Mesenchymal stem cell (in vitro differentiated cells and primary cell): ENCODE results near the gene PLXDC2.

Source experiments
- DNase-seq: peaks from one replicate; pipeline ENCODE4 v3.0.0-alpha.2; 2013
- H2AFZ ChIP-seq: one replicate; pipeline ENCODE4 v1.6.1; 2013; ENCODE audit warnings: low read depth, mild to moderate bottlenecking, control low read depth, inconsistent platforms, low read length, moderate library complexity
- H2AK5ac ChIP-seq: 2 replicates; pipeline ENCODE4 v1.6.1; 2013; ENCODE audit warnings: low read length, moderate library complexity, mild to moderate bottlenecking, inconsistent platforms; ENCODE audit not compliant: severe bottlenecking
- H2BK120ac ChIP-seq: one replicate; pipeline ENCODE4 v1.6.1; 2013; ENCODE audit warnings: low read depth, mild to moderate bottlenecking, inconsistent platforms, low read length, moderate library complexity
- H2BK12ac ChIP-seq, 2 experiments: one replicate each; pipeline ENCODE4 v1.6.1; 2013; ENCODE audit warnings: inconsistent platforms in 2 of 2, low read length in 2 of 2, mild to moderate bottlenecking in 2 of 2, moderate library complexity in 2 of 2, control low read depth in 1 of 2
- H2BK15ac ChIP-seq: one replicate; pipeline ENCODE4 v1.6.1; 2013; ENCODE audit warnings: mild to moderate bottlenecking, low read depth, inconsistent platforms; ENCODE audit not compliant: poor library complexity, severe bottlenecking
- H2BK5ac ChIP-seq: 2 replicates; pipeline ENCODE4 v1.6.1; 2013; ENCODE audit warnings: low read depth, mild to moderate bottlenecking, low read length, control low read depth, inconsistent platforms; ENCODE audit not compliant: poor library complexity, severe bottlenecking
- H3K14ac ChIP-seq, 2 experiments: one replicate each; pipeline ENCODE4 v1.6.1; 2013; ENCODE audit warnings: inconsistent platforms in 2 of 2, low read length in 2 of 2, control low read depth in 1 of 2, mild to moderate bottlenecking in 1 of 2, moderate library complexity in 1 of 2
- H3K18ac ChIP-seq, 2 experiments: one replicate each; pipeline ENCODE4 v1.6.1; 2013; ENCODE audit warnings: inconsistent platforms in 2 of 2, low read length in 2 of 2, control low read depth in 1 of 2, low read depth in 1 of 2, mild to moderate bottlenecking in 1 of 2
- H3K23ac ChIP-seq, 2 experiments: one replicate each; pipeline ENCODE4 v1.6.1; 2013; ENCODE audit warnings: inconsistent platforms in 2 of 2, low read length in 2 of 2, mild to moderate bottlenecking in 2 of 2, moderate library complexity in 2 of 2, control low read depth in 1 of 2
- H3K27ac ChIP-seq: 2 replicates; pipeline ENCODE4 v1.5.1; 2013; ENCODE audit warnings: mild to moderate bottlenecking, moderate library complexity, low read length, control low read depth, inconsistent platforms; ENCODE audit not compliant: poor library complexity, severe bottlenecking
- H3K27me3 ChIP-seq, 2 experiments: 2 replicates each; pipeline versions ENCODE4 v1.6.1 to v1.7.0; 2013; ENCODE audit warnings: low read length in 2 of 2, mild to moderate bottlenecking in 2 of 2, moderate library complexity in 2 of 2, control low read depth in 1 of 2, inconsistent platforms in 1 of 2; ENCODE audit not compliant: control insufficient read depth in 1 of 2, insufficient read depth in 1 of 2
- H3K36me3 ChIP-seq, 2 experiments: 2 replicates each; pipeline versions ENCODE4 v1.6.1 to v1.7.0; 2013; ENCODE audit warnings: low read length in 2 of 2, control low read depth in 1 of 2, inconsistent platforms in 1 of 2, low read depth in 1 of 2, mild to moderate bottlenecking in 1 of 2; ENCODE audit not compliant: insufficient read depth in 2 of 2, control insufficient read depth in 1 of 2
- H3K4ac ChIP-seq, 2 experiments: one replicate each; pipeline ENCODE4 v1.6.1; 2013; ENCODE audit warnings: inconsistent platforms in 2 of 2, low read length in 2 of 2, mild to moderate bottlenecking in 2 of 2, moderate library complexity in 2 of 2, control low read depth in 1 of 2, low read depth in 1 of 2
- H3K4me1 ChIP-seq: 2 replicates; pipeline ENCODE4 v1.6.1; 2013; ENCODE audit warnings: low read depth, low read length, control low read depth; ENCODE audit not compliant: control insufficient read depth, insufficient read depth
- H3K4me2 ChIP-seq: 2 replicates; pipeline ENCODE4 v1.6.1; 2013; ENCODE audit warnings: low read length, mild to moderate bottlenecking, inconsistent platforms; ENCODE audit not compliant: poor library complexity, severe bottlenecking
- H3K4me3 ChIP-seq, 2 experiments: 2 replicates each; pipeline versions ENCODE4 v1.5.1 to v1.7.0; 2013; ENCODE audit warnings: low read length in 2 of 2, mild to moderate bottlenecking in 2 of 2, control low read depth in 1 of 2, low read depth in 1 of 2; ENCODE audit not compliant: insufficient read depth in 1 of 2
- H3K79me1 ChIP-seq: replicated peaks from 2 replicates; pipeline ENCODE4 v1.6.1; 2013; ENCODE audit warnings: mild to moderate bottlenecking, control low read depth, low read length, inconsistent platforms; ENCODE audit not compliant: poor library complexity, severe bottlenecking
- H3K9ac ChIP-seq: 2 replicates; pipeline ENCODE4 v1.7.0; 2013; ENCODE audit warnings: mild to moderate bottlenecking, low read length, moderate library complexity
- H3K9me3 ChIP-seq: 2 replicates; pipeline ENCODE4 v1.7.0; 2013; ENCODE audit warnings: mild to moderate bottlenecking, low read length; ENCODE audit not compliant: control insufficient read depth
- H4K8ac ChIP-seq: one replicate; pipeline ENCODE4 v1.6.1; 2013; ENCODE audit warnings: inconsistent platforms, mild to moderate bottlenecking, low read length, moderate library complexity
- H4K91ac ChIP-seq: one replicate; pipeline ENCODE4 v1.6.1; 2013; ENCODE audit warnings: mild to moderate bottlenecking, low read length, inconsistent platforms
- WGBS: methylation state at CpG from one replicate; pipeline ENCODE4 v1.1.7; 2013; ENCODE audit warnings: mixed read lengths; 5-methylcytosine and 5-hydroxymethylcytosine counted together

Gene PLXDC2

GRCh38 chr10:20128811-20129210 is 312.6 kb downstream of the PLXDC2 start:
- Histone ChIP-seq H3K14ac (no peak overlapping the region), H3K4me2 (no peak overlapping the region), H3K36me3 (no peaks in the 10 kb centered on the region), H3K4me3 (no peak overlapping the region), H3K79me1 (no peaks in the 10 kb centered on the region), H2AK5ac (no peak overlapping the region), H4K8ac (no peak overlapping the region), H3K18ac (no peak overlapping the region), H3K9me3 (peaks cover 10% of the 10 kb centered on the region), H2BK120ac (no peak overlapping the region), H2BK5ac (no peak overlapping the region), H4K91ac (no peak overlapping the region), H3K4ac (no peak overlapping the region), H2AFZ (no peak overlapping the region), H3K4me1 (no peaks in the 10 kb centered on the region), H2BK12ac (no peak overlapping the region), H3K23ac (no peak overlapping the region), H3K9ac (no peak overlapping the region), H3K27ac (no peak overlapping the region), H3K27me3 (no peaks in the 10 kb centered on the region), H2BK15ac (no peak overlapping the region)
- 97% methylated on average over 2 of the region's 2 CpGs for WGBS
- no peak for DNase-seq

GRCh38 chr10:20132816-20133215 is 316.6 kb downstream of the PLXDC2 start:
- H3K36me3 ChIP-seq: no peaks in the 10 kb centered on the region
- no peak overlapping the region for H2AFZ ChIP-seq
- H4K91ac ChIP-seq: no peak overlapping the region
- no peak overlapping the region for H2BK15ac ChIP-seq
- H3K79me1 ChIP-seq: peaks cover 1% of the 10 kb centered on the region
- H3K27me3 ChIP-seq: no peaks in the 10 kb centered on the region
- H4K8ac ChIP-seq: no peak overlapping the region
- no peak overlapping the region for H3K4ac ChIP-seq
- no peak overlapping the region for H3K18ac ChIP-seq
- H3K4me3 ChIP-seq: no peak overlapping the region
- H2AK5ac ChIP-seq: no peak overlapping the region
- no peak overlapping the region for H2BK120ac ChIP-seq
- H2BK5ac ChIP-seq: no peak overlapping the region
- no peaks in the 10 kb centered on the region for H3K4me1 ChIP-seq
- no peak overlapping the region for H3K4me2 ChIP-seq
- H3K14ac ChIP-seq: no peak overlapping the region
- H3K9me3 ChIP-seq: peaks cover 19% of the 10 kb centered on the region
- no peak overlapping the region for H3K23ac ChIP-seq
- H2BK12ac ChIP-seq: no peak overlapping the region
- no peak overlapping the region for H3K9ac ChIP-seq
- no peak for DNase-seq
- 95% methylated on average over 2 of the region's 2 CpGs for WGBS
- no peak overlapping the region for H3K27ac ChIP-seq

GRCh38 chr10:20133669-20134189 is 317.5 kb downstream of the PLXDC2 start:
- Histone ChIP-seq H4K8ac (no peak overlapping the region), H2BK120ac (no peak overlapping the region), H3K4me1 (no peaks in the 10 kb centered on the region), H3K18ac (no peak overlapping the region), H3K27me3 (no peaks in the 10 kb centered on the region), H3K79me1 (peaks cover 1% of the 10 kb centered on the region), H2AFZ (no peak overlapping the region), H3K23ac (no peak overlapping the region), H4K91ac (no peak overlapping the region), H2BK12ac (no peak overlapping the region), H2BK5ac (no peak overlapping the region), H3K36me3 (no peaks in the 10 kb centered on the region), H2BK15ac (no peak overlapping the region), H3K9me3 (peaks cover 19% of the 10 kb centered on the region), H2AK5ac (no peak overlapping the region), H3K9ac (no peak overlapping the region), H3K14ac (no peak overlapping the region), H3K4ac (no peak overlapping the region), H3K27ac (no peak overlapping the region), H3K4me3 (no peak overlapping the region), H3K4me2 (no peak overlapping the region)
- no CpG with 5 or more reads among the region's 2 CpGs for WGBS
- no peak for DNase-seq

- H4K8ac ChIP-seq: no peak overlapping the region
- H3K4me2 ChIP-seq: no peak overlapping the region
- H2BK15ac ChIP-seq: no peak overlapping the region
- no peak overlapping the region for H3K4ac ChIP-seq
- H2AFZ ChIP-seq: no peak overlapping the region
- no peak overlapping the region for H3K18ac ChIP-seq
- no peak for DNase-seq
- H3K14ac ChIP-seq: no peak overlapping the region
- no peaks in the 10 kb centered on the region for H3K9me3 ChIP-seq
- no peak overlapping the region for H3K9ac ChIP-seq
- no peak overlapping the region for H3K27ac ChIP-seq
- H2BK5ac ChIP-seq: no peak overlapping the region
- H3K4me1 ChIP-seq: no peaks in the 10 kb centered on the region
- H2BK120ac ChIP-seq: no peak overlapping the region
- no peak overlapping the region for H2AK5ac ChIP-seq
- H4K91ac ChIP-seq: no peak overlapping the region
- H2BK12ac ChIP-seq: no peak overlapping the region
- no peaks in the 10 kb centered on the region for H3K79me1 ChIP-seq
- no peaks in the 10 kb centered on the region for H3K27me3 ChIP-seq
- no peak overlapping the region for H3K23ac ChIP-seq
- no peak overlapping the region for H3K4me3 ChIP-seq
- H3K36me3 ChIP-seq: no peaks in the 10 kb centered on the region
Observed at GRCh38 chr10:20142311-20142710, 326.1 kb downstream of the PLXDC2 start.
